Measurements from ENCODE around the gene ANO7.

DNA sequence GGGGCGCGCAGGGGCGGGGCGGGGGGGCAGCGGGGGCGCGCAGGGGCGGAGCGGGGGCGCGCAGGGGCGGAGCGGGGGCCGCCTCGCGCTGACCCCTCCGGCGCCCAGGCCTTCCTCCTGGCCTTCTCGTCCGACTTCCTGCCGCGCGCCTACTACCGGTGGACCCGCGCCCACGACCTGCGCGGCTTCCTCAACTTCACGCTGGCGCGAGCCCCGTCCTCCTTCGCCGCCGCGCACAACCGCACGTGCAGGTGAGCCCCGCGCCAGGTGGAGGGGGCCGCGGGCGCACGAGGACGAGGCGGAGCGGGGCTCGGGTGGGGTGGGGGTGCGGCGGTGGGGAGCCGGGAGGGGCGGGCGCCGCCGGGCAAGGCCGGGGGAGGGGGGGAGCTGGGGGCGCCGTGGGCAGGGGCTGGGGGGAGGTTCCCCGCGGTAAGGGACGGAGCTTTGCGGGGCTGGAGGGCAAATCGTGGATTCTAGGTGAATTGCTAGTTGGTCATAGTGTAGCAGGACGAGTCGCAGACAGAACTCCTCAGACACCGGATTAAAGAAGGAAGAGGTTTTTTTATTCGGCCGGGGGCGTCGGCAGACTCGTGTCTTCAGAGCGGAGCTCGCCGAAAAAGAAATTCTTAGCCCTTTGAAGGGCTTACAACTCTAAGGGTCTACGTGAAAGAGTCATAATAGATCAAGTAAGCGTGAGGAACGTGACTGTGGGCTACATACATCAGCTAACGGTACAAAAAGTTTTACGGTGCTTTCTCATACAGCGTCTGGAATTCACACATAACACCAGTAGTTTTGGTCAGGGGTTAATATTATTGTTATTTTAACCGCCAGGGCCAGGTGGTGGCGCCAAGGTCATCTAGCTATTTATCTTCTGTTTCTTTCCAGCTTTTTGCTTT, 29.9 kb downstream of the ANO7 start:
- no peak for TF ChIP-seq EP300 (IDR thresholded peaks at IDR 0.05)
- no peak for TF ChIP-seq POLR2A (IDR thresholded peaks at IDR 0.05)
